Endodermal cell (in vitro differentiated cells): Measurements from ENCODE around the gene KRT32. TPM values are rescaled to one million over a fixed set of nuclear protein-coding genes. Genes with fewer than 3 reads are reported as not detected.
"Not testable (repeated sequence)": the region's sequence is repeated elsewhere in the genome, so short reads cannot be mapped to it uniquely, and the experiment has no call there.

Source experiments
- DNase-seq: peaks from one replicate; pipeline ENCODE4 v3.0.0-alpha.2; 2017
- H3K27ac ChIP-seq: 2 replicates; pipeline ENCODE4 v1.5.1; 2013; ENCODE audit warnings: mild to moderate bottlenecking, low read depth, low read length, moderate library complexity
- H3K27me3 ChIP-seq: 2 replicates; pipeline ENCODE4 v1.6.1; 2013; ENCODE audit warnings: mild to moderate bottlenecking, low read length, moderate library complexity; ENCODE audit not compliant: insufficient read depth, control insufficient read depth, poor library complexity, severe bottlenecking
- H3K36me3 ChIP-seq: 2 replicates; pipeline ENCODE4 v1.7.0; 2013; ENCODE audit warnings: mild to moderate bottlenecking, low read length, moderate library complexity; ENCODE audit not compliant: control insufficient read depth, insufficient read depth
- H3K4me1 ChIP-seq: one replicate; pipeline ENCODE4 v1.7.0; 2013; ENCODE audit warnings: low read length; ENCODE audit not compliant: control insufficient read depth, insufficient read depth
- H3K4me3 ChIP-seq: 2 replicates; pipeline ENCODE4 v1.5.1; 2013; ENCODE audit warnings: mild to moderate bottlenecking, low read length, moderate library complexity
- H3K9ac ChIP-seq: 2 replicates; pipeline ENCODE4 v1.6.1; 2013; ENCODE audit warnings: mild to moderate bottlenecking, low read length, moderate library complexity; ENCODE audit not compliant: poor library complexity, severe bottlenecking; ENCODE audit errors: extremely low read depth
- H3K9me3 ChIP-seq: 2 replicates; pipeline ENCODE4 v1.6.1; 2013; ENCODE audit warnings: mild to moderate bottlenecking, low read length, moderate library complexity; ENCODE audit not compliant: control insufficient read depth
- H3K27ac Mint-ChIP-seq: 2 replicates; pipeline ENCODE4 v1.8.0; 2020; ENCODE audit warnings: mixed read lengths
- H3K27me3 Mint-ChIP-seq: 2 replicates; pipeline ENCODE4 v1.8.0; 2021; ENCODE audit warnings: mild to moderate bottlenecking, mixed read lengths; ENCODE audit not compliant: insufficient read depth
- H3K36me3 Mint-ChIP-seq: 2 replicates; pipeline ENCODE4 v1.8.0; 2020; ENCODE audit warnings: low read depth, mixed read lengths
- H3K4me1 Mint-ChIP-seq: 2 replicates; pipeline ENCODE4 v1.8.0; 2020; ENCODE audit warnings: mixed read lengths
- H3K4me3 Mint-ChIP-seq: 2 replicates; pipeline ENCODE4 v1.8.0; 2020; ENCODE audit warnings: mild to moderate bottlenecking, moderate library complexity, mixed read lengths
- H3K9me3 Mint-ChIP-seq: 2 replicates; pipeline ENCODE4 v1.8.0; 2020; ENCODE audit warnings: mild to moderate bottlenecking, mixed read lengths
- CTCF ChIP-seq: fragments of 200-600 bp; sonication (generic); conservative IDR thresholded peaks from 2 replicates; pipeline ENCODE4 v1.5.0; 2021; ENCODE audit warnings: antibody characterized with exemption, mild to moderate bottlenecking
- WGBS, 2 experiments: methylation state at CpG; one replicate each; pipeline versions ENCODE4 v1.1.5 to v1.1.7; 2013; ENCODE audit warnings: missing lambda C conversion rate in 2 of 2, mixed read lengths in 1 of 2; ENCODE audit not compliant: insufficient coverage in 1 of 2, insufficient read length in 1 of 2; 5-methylcytosine and 5-hydroxymethylcytosine counted together
- total RNA-seq, 2 donors: library from RNA; stranded (reverse); fragmentation: NEBNext Ultra II Directional in 1 of 2; extraction: Animal tissue kit (Norgen Biotek cat#: 25700) in 1 of 2; gene quantifications; 2 replicates in 1 of 2; 3 replicates in 1 of 2; pipeline ENCODE4 v1.2.1, GENCODE V29; 2021

The KRT32 gene
- total RNA-seq, 2 donors from 2014 or later = not detected

- Mint-ChIP-seq H3K4me3 (no peak overlapping the region), H3K36me3 (no peaks in the 10 kb centered on the region), H3K4me1 (no peaks in the 10 kb centered on the region), H3K27ac (no peak overlapping the region), H3K27me3 (no peaks in the 10 kb centered on the region), H3K9me3 (no peaks in the 10 kb centered on the region)
- H3K9me3 ChIP-seq = no peaks in the 10 kb centered on the region
- H3K4me1 ChIP-seq = no peaks in the 10 kb centered on the region
- H3K27me3 ChIP-seq = no peaks in the 10 kb centered on the region
- no peaks in the 10 kb centered on the region for H3K36me3 ChIP-seq
- no peak for DNase-seq
- TF ChIP-seq CTCF = no peak
- no peak overlapping the region for H3K4me3 ChIP-seq
- no peak overlapping the region for H3K27ac ChIP-seq
- WGBS, 2 experiments = 88 to 91% methylated on average over 7 of the region's 7 CpGs
- H3K9ac ChIP-seq = no peak overlapping the region
Measured at GRCh38 chr17:41429667-41430066, 37.5 kb downstream of the KRT32 start.

GRCh38 chr17:41428591-41429291 lies 38.4 kb downstream of the KRT32 start:
- DNase-seq = no peak
- H3K4me1 Mint-ChIP-seq = no peaks in the 10 kb centered on the region
- WGBS, 2 experiments = 70 to 77% methylated on average over 3 to 4 of the region's 4 CpGs
- H3K4me1 ChIP-seq = no peaks in the 10 kb centered on the region
- H3K36me3 Mint-ChIP-seq = no peaks in the 10 kb centered on the region
- H3K9me3 Mint-ChIP-seq = no peaks in the 10 kb centered on the region
- H3K27me3 ChIP-seq = no peaks in the 10 kb centered on the region
- no peak overlapping the region for H3K27ac Mint-ChIP-seq
- no peak overlapping the region for H3K27ac ChIP-seq
- no peak overlapping the region for H3K9ac ChIP-seq
- H3K4me3 ChIP-seq = no peak overlapping the region
- no peaks in the 10 kb centered on the region for H3K36me3 ChIP-seq
- TF ChIP-seq CTCF = no peak
- H3K9me3 ChIP-seq = no peaks in the 10 kb centered on the region
- H3K27me3 Mint-ChIP-seq = peaks cover 2% of the 10 kb centered on the region
- H3K4me3 Mint-ChIP-seq = no peak overlapping the region

GRCh38 chr17:41424111-41424635 lies 43.0 kb downstream of the KRT32 start, which contains the start of gene KRT37:
Gene KRT37, minus strand, starts transcription at chr17:41424585. Its CDS starts 62 bp downstream, at chr17:41424523.
- H3K27me3 ChIP-seq = peaks cover 8% of the 10 kb centered on the region
- H3K4me3 ChIP-seq = no peak within 1 kb of the TSS
- no peak within 1 kb of the TSS for H3K27ac Mint-ChIP-seq
- H3K9me3 Mint-ChIP-seq = no peaks in the 10 kb centered on the region
- no peaks in the 10 kb centered on the region for H3K9me3 ChIP-seq
- no peak within 1 kb of the TSS for H3K4me3 Mint-ChIP-seq
- H3K4me1 Mint-ChIP-seq = no peaks in the 10 kb centered on the region
- WGBS, 2 experiments = 92 to 95% methylated on average over 11 to 12 of the region's 13 CpGs
- no peaks in the 10 kb centered on the region for H3K36me3 Mint-ChIP-seq
- peaks cover 5% of the 10 kb centered on the region for H3K27me3 Mint-ChIP-seq
- no peak within 1 kb of the TSS for H3K27ac ChIP-seq
- no peaks in the 10 kb centered on the region for H3K36me3 ChIP-seq
- no peaks in the 10 kb centered on the region for H3K4me1 ChIP-seq
- H3K9ac ChIP-seq = no peak within 1 kb of the TSS
- DNase-seq = no peak
- TF ChIP-seq CTCF = no peak

- not testable (repeated sequence) for H3K36me3 Mint-ChIP-seq, H3K4me1 Mint-ChIP-seq, H3K9me3 Mint-ChIP-seq, H3K27me3 Mint-ChIP-seq, DNase-seq, H3K4me1 ChIP-seq, H3K36me3 ChIP-seq, H3K4me3 ChIP-seq, H3K9ac ChIP-seq, H3K4me3 Mint-ChIP-seq, H3K27ac Mint-ChIP-seq, H3K27ac ChIP-seq, H3K27me3 ChIP-seq, H3K9me3 ChIP-seq
- WGBS, 2 experiments = 80 to 86% methylated on average over 1 to 11 of the region's 11 CpGs
Measured at GRCh38 chr17:41422586-41422985, 44.6 kb downstream of the KRT32 start.
